NCI-H460 (cell line): ENCODE results near the gene NIPBL. TPM values are rescaled to one million over a fixed set of nuclear protein-coding genes. Genes with fewer than 3 reads are reported as not detected.
"Not testable (repeated sequence)": the region's sequence is repeated elsewhere in the genome, so short reads cannot be mapped to it uniquely, and the experiment has no call there.

Source experiments
- DNase-seq: peaks from one replicate; pipeline ENCODE4 v3.0.0-alpha.2; 2016; ENCODE audit warnings: low read depth; ENCODE audit errors: extremely low read depth
- total RNA-seq: library from RNA; depleted of rRNA; stranded (reverse); fragments of >200 nt; shearing (Covaris generic); gene quantifications from 2 replicates; pipeline ENCODE4 v1.2.3, GENCODE V29; 2014

NIPBL gene
- total RNA-seq, 1 experiment from 2014 or later, result 15.7 TPM

DNA sequence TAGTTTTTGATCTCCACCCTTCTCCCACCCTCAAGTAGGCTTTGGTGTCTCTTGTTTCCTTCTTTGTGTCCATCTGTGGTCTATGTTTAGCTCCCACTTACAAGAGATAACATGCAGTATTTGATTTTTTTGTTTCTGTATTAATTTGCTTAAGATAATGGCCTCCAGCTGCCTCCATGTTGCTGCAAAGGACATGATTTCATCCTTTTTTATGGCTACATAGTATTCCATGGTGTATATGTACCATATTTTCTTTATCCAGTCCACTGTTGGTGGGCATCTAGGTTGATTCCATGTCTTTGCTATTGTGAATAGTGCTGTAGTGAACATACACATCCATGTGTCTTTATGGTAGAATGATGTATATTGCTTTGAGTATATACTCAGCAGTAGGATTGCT, 24.5 kb downstream of the NIPBL start:
- DNase-seq, result not testable (repeated sequence)

DNA sequence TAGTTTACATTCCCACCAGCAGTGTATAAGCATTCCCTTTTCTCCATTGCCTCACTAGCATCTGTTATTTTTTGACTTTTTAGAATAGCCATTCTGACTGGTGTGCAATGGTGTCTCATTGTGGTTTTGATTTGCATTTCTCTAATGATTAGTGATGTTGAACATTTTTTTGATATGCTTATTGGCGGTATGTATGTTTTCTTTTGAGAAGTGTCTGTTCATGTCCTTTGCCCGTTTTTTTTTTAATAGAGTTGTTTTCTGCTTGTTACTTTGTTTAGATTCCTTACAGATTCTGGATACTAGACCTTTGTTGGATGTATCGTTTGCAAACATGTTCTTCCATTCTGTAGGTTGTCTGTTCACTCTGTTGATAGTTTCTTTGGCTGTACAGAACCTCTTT, 25.3 kb downstream of the NIPBL start:
- DNase-seq, result no peak

DNA sequence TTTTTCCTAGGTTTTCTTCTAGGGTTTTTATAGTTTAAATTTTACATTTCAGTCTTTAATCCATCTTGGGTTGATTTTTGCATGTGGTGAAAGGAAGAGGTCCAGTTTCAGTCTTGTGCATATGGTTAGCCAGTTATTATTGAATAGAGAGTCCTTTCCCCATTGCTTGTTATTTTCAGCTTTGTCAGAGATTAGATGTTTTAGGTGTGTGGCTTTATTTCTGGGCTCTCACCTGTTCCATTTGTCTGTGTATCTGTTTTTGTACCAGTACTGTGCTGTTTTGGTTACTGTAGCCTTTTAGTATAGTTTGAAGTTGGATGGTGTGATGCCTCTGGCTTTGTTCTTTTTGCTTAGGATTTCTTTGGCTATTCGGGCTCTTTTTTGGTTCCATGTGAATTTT, 25.8 kb downstream of the NIPBL start:
- DNase-seq, result no peak

DNA sequence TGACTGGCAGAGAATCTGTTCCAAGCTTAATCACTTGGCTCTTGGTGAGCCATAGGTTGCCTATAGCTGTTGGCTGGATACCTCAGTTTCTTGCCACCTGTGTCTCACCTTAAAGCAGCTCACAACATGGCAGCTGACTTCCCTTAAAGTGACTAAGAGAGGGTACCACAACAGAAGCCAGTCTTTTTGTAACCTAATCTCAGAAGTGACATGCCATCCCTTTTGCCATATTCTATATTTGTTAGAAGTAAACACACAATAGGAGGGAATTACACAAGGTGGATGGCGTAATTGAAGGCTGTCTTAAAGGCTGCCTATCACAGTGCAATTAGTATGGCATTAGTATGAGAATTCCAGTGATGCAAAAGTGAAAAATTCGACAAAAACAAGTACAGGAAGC, 28.1 kb downstream of the NIPBL start:
- DNase-seq, result no peak

DNA sequence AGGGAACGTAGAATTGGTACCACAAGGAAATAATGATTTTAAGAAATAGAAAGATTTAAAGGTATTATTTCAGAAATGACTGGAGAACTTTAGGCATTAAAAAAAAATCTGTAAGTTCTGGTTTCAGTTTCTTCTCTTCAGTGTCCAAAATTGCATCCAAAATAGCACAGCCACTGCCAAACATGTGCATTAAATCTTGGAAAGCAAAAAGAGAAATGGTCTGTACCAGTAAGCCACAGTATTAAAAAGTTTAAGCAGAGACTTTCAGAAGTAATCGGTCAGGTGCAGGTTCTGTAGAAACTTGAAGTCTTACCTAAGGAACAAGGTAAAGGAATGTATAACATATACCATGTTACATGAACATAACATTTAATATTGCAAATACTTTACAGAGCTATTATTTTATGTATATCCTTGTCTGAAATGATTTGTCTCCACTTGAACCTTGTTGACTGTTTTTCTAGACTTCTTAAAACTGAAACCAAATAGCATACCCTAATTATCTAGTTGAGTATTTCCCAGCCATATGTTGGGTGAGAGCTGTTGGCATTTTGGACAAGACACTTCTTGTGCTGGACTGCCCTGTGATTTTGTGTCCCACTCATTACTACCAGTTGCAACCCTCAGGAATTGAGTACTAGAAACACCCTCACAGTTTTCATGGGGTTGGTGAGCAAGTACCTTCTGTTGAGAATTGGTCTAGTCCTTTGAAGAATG, 32.1 kb downstream of the NIPBL start:
- DNase-seq, result no peak

DNA sequence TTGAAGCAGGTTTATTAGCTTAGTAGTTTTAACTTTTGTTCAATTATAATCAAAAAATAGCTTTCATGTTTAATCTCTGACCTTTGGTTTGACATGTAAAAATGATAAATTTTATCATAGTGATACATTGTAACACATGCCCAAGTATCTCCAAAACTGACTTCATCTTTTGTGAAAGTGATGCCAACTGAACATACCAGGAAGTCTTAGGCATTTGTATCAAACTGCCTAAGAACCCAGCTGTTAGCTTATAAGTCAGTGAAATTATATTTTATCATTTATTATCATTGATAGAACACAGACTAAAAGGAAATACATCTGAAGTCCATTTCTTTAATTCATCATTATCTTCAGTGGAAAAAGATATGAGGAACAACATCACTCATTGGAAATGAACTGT, 39.1 kb downstream of the NIPBL start:
- DNase-seq, result no peak

DNA sequence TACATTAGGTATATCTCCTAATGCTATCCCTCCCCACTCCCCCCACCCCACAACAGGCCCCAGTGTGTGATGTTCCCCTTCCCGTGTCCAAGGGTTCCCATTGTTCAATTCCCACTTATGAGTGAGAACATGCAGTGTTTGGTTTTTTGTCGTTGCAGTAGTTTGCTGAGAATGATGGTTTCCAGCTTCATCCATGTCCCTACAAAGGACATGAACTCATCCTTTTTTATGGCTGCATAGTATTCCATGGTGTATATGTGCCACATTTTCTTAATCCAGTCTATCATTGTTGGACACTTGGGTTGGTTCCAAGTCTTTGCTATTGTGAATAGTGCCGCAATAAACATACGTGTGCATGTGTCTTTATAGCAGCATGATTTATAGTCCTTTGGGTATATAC, 40.0 kb downstream of the NIPBL start:
- not testable (repeated sequence) for DNase-seq

DNA sequence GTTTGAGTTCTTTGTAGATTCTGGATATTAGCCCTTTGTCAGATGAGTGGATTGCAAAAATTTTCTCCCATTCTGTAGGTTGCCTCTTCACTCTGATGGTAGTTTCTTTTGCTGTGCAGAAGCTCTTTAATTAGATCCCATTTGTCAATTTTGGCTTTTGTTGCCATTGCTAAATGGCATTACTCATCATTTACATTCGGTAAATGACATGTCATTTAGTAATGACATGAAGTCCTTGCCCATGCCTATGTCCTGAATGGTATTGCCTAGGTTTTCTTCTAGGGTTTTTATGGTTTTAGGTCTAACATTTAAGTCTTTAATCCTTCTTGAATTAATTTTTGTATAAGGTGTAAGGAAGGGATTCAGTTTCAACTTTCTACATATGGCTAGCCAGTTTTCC, 40.8 kb downstream of the NIPBL start:
- DNase-seq, result not testable (repeated sequence)

DNA sequence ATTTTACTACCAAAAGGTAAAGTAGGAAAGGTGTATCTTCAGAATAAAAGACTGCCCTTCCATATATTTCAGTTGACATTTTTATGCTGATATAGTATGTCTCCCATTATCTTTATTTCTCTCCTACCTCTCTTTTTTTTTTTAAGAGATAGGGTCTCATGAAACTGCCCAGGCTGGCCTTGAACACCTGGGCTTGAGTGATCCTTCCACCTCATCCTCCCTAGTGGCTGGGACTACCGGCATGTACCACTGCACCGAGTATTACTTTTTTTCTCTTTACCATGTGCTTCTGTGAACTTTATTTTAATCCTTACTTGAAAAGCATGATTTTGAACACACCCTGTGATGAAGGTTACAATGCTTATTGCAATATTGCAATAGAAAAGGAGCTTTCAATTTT, 42.7 kb downstream of the NIPBL start:
- no peak for DNase-seq

DNA sequence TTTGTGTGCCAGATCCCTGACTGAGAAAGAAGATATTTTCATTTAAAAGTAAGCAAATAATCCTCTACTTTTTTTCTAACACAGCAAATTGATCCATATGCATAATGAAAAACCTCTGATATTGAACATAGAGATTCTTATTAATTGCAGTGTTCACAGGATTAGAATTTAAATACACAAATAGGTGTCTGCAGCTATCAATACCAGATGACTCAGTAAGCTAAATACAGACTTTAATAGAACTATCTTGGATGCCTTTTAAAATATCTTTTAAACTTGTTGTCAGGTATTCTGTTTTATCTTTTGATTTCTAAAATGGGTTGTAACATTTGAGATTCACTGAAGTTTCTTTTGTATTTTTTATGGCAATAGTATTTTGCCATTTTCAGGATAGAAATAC, 43.1 kb downstream of the NIPBL start:
- no peak for DNase-seq

DNA sequence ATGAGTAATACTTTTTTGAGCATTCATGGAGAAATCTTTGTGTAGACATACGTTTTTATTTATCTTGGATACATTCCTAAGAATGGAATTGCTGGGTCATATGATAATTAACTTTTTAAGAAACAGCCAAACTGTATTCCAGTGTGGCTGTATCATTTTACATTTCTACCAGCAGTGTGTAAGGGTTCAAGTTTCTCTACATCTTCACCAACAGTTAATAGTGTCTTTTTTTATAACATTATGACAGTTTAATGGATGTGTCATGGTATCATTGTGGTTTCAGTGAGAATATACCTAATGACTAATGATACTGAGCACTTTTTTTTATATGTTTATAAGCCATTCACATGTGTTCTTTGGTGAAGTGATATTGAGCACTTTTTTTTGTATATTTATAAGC, 52.4 kb downstream of the NIPBL start:
- no peak for DNase-seq

DNA sequence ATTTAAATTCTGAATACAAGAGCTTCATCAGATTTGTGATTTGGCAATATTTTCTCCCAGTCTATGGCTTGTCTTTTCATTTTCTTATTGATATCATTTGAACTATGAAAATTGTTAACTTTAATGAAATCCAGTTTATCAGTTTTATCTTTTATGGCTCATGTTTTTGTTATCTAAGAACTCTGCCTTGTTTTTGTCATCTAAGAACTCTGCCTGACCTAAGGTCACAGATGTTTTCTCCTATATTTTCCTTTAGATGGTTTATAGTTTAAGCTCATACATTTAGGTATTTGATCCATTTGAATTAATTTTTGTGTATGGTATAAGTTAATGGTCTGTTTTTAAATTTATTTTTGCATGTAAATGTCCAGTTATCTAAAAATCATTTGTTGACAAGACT, 52.9 kb downstream of the NIPBL start:
- DNase-seq, result no peak

DNA sequence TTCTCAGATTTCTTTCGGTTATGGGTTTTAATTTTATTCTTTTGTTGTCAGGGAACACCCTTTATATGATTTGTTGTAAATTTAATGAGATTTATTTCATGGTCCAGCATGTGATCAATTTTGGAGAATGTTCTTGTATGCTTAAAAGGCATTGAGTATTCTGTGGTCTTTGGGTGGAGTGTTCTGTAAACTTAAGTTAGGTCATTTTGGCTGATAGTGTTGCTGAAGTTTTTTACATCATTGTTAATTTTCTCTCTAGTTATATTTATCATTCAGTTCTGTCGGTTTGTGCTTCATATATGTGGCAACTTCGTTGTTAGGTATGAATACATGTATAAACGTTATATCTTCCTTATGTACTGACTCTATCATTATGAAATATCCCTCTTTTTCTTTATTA, 55.5 kb downstream of the NIPBL start:
- no peak for DNase-seq

DNA sequence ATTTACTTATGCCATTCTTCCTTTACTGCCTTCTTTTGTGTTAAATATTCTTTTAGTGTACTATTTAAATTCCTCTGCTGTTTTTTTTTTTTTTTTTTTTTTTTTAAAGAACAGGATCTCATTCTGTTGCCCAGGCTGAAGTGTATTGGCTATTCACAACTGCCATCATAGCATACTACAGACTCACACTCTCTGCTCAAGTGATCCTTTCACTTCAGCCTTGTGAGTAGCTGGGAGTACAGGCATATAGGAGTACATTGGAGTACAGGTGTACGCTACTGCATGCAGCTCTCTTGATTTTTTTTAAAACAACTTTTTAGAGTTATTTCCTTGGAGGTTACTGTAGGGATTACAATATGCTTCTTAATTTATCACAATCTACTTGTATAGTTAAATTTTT, 56.1 kb downstream of the NIPBL start:
- DNase-seq, result no peak

DNA sequence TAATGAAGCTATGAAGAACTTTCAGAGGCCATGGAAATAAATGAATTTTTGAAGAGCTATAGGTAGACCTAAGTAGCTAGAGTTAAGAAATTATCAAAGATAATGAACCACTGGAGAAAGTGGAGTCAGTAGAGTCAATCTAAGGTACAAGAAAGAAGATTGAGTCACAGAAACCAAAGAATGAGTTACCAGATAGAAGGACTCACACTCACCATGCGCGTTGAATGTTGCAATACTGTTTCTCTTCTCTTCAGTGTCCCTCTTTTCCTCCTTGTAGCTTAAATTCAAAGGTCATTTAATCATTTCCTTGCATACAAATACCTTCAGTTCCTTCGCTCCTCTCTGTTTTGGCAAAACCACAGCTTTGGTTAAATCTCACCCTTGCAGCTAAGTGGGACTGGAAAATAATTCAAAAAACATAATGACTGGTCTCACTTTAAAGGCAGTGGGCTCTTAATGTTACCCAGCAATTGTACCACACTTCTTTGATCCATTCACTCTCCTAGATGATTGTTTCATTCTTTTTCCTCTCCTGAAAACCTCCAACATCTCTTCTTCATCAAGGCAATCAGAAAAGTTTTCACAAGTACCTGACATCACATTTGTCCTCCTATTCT, 58.3 kb downstream of the NIPBL start:
- DNase-seq, result no peak

DNA sequence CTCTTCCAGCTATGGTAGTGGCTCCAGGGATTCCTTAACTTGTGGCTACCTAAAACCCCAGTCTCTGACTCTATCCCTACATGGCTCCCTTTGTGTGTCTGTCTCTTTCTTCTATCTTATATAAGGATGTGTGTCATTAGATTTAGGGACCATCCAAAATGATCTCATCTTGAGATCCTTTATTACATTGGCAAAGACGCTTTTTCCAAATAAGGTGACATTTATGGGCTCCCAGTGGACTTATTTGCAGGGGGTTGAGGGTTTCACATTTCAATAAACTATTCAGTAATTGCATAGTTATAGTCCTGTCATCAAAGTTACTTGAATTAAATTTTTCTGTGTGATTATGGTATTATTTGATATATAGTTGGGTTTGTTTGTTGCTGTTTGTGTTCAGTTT, 59.2 kb downstream of the NIPBL start:
- no peak for DNase-seq

DNA sequence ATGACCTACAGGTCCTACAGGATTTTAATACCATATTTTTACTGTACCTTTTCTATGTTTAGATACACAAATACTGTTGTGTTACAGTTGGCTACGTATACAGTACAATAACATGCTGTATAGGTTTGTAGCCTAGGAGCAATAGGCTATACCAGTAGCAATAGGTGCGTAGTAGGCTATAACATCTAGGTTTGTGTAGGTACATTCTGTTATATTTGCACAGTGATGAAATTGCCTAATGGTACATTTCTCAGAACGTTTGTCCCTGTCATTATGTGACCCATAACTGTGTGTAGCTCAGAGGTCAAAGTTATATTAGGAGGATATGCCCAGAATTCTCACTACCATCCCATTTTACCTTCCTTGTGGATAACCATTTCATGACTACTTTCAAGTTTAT, 59.7 kb downstream of the NIPBL start:
- DNase-seq, result no peak

DNA sequence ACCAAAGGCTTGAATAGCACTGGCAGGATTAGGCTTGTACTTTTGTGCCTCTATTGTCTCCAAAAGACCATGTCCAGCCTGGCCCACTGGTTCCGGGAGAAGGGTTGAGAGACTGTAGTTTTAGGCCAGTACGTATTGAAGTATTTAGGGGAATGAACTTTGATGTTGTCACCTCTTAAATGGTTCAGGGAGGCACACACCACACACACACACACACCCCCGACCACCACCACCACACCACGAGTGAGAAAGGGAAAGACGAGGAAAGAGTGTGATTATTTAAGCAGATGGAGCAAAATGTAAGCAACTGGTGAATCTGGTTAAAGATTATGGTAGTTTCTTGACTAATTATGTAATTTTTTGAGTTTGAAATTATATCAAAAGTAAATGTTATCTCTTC, 61.6 kb downstream of the NIPBL start:
- DNase-seq, result no peak

DNA sequence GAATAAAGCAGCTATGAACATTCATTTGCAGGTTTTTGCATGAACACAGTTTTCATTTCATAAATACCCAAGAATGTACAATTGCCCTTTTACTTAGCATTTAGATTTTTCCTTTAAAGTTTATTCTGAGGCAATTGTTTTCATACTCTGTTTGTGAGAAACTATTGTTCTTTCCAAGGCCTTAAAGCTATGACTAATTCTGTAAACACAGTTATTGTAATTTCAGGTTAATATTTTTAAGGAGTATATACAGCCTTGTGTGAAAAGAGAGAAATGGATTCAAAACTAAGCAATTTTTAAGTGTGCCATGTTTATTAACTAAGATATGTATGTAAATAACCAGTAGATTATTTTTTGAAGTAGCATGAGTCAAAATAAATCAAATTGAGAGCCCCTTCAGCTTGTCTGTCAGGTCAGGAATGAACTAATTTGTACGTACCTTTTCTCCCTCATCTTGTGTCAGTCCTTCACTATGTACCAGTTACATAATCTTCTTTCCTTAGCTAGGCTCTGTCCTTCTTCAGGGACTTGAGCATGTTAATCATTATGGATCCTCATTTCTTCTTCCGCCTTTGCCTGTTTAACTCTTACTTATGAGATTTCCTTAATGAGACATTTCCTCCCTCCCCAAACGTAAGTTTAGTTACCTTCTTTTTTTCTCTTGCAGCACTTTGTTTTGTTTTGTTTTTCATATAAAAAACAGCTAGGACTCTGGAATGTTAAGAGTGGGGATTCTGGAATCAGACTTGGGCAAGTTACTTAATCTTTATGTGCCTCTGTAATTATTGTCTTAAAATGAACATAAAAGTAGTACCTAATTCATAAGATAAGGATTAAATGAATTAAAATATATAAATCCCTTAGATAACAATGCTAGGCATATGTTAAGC, 63.6 kb downstream of the NIPBL start:
- DNase-seq, result no peak

DNA sequence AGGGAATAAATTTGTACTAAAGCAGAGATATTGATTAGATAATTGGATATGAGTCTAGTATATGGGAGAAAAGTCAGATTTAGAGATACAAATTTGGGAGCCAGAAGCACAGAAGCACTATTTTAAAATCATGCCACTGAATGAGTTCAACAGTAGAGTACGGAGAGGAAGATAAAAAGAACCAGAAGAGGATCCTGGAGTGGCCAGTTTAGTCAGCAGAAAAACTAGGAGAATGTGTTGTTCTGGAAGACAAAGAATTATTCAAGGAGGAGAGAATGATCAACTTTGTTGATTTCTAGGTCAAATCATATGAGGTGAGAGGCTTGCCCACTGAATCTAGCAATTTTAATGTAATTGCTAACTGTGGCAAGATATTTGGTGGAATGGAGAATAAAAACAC, 67.0 kb downstream of the NIPBL start:
- DNase-seq, result no peak

DNA sequence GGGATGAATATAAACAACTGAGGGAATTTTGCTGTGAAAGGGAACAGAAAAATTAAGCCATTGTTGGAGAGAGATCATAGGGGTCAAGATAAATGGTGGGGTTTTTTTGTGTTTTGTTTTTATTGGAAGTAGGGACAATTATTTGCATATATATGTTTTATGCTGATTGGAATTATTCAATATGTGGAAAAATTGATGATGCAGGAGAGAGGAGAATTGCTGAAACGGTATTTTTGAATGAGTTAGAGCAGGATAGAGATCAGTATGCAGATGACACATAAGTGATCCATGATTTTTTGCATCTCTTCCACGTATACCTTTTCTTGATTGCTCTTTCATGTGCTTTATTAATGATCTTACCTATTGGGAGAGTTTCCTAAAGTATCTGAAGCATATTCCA, 67.5 kb downstream of the NIPBL start:
- no peak for DNase-seq
